NT2/D1 (cell line): Measurements from ENCODE around the gene PSMB10.
A peak's percentile ranks its signal among the peaks of the same experiment; 100 is the strongest.

Experiments
- DNase-seq: peaks from one replicate; pipeline ENCODE4 v3.0.0-alpha.2; 2011; ENCODE audit warnings: low read depth, low spot score
- H3K27me3 ChIP-seq: 2 replicates; pipeline ENCODE4 v1.6.0; 2011; ENCODE audit warnings: mild to moderate bottlenecking; ENCODE audit not compliant: insufficient read length, insufficient read depth
- H3K36me3 ChIP-seq: 2 replicates; pipeline ENCODE4 v1.6.1; 2011; ENCODE audit warnings: mild to moderate bottlenecking, low read length, mixed read lengths; ENCODE audit not compliant: insufficient read depth, insufficient read length
- H3K4me1 ChIP-seq: 2 replicates; pipeline ENCODE4 v1.5.1; 2011; ENCODE audit not compliant: insufficient read depth, insufficient read length
- H3K4me3 ChIP-seq: 2 replicates; pipeline ENCODE4 v1.5.1; 2011; ENCODE audit warnings: low read depth; ENCODE audit not compliant: insufficient read length
- H3K9ac ChIP-seq: 2 replicates; pipeline ENCODE4 v1.6.0; 2011; ENCODE audit warnings: low read depth; ENCODE audit not compliant: insufficient read length
- H3K9me3 ChIP-seq: 2 replicates; pipeline ENCODE4 v1.5.1; 2011; ENCODE audit warnings: mild to moderate bottlenecking, low read length; ENCODE audit not compliant: insufficient read depth
- SUZ12 ChIP-seq: IDR thresholded peaks from 2 replicates; pipeline ENCODE4 v1.6.1; 2011; ENCODE audit not compliant: insufficient read length, insufficient read depth; ENCODE audit errors: extremely low read depth
- YY1 ChIP-seq: IDR thresholded peaks from 2 replicates; pipeline ENCODE4 v1.6.1; 2011; ENCODE audit not compliant: insufficient read length, insufficient read depth
- ZNF274 ChIP-seq: IDR thresholded peaks from 2 replicates; pipeline ENCODE4 v1.6.1; 2011; ENCODE audit warnings: mild to moderate bottlenecking, low read depth, low read length

PSMB10 gene

GRCh38 chr16:67967183-67967957 lies 30.7 kb upstream of the PSMB10 start:
- peaks cover 50% of the 10 kb centered on the region for H3K36me3 ChIP-seq
- DNase-seq, result no peak
- H3K9me3 ChIP-seq, result no peaks in the 10 kb centered on the region
- peaks cover 23% of the 10 kb centered on the region for H3K4me1 ChIP-seq
- TF ChIP-seq SUZ12 (no peak), YY1 (no peak), ZNF274 (no peak)
- H3K9ac ChIP-seq, result peak overlapping the region; percentile 85
- H3K4me3 ChIP-seq, result peak overlapping the region; percentile 82
- H3K27me3 ChIP-seq, result no peaks in the 10 kb centered on the region

DNA sequence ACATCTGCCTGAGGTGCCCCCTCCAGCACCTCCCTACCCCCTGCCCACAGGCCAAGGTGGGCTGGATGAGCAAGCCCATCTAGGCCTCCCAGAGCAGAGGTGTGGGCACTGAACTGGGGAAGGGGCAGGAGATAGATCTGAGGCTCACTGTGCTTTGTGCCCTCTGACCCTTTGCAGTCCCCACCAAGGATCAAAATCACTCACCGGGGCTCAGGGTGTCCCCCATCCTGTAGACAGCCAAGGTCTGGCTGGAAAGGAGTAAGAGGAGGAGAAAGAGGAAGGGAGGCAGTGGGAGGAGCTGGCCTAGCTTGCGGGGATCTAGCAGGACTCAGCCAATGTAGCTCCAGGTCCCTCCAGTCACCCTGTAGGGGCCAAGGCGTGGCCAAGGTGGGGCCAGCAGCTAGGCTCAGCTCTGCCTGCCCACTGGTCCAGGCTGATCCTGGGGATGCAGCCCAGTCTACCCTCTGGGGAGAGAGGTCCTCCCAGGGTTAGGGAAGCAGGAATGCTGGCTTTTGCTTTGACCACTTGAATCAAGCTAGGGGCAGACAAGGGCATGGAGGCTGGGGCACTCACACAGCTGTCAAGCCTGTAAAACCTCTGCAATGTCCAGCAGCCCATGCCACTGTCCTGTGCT lies 30.0 kb upstream of the PSMB10 start:
- peak overlapping the region; percentile 54 for H3K9ac ChIP-seq
- TF ChIP-seq SUZ12, result no peak
- no peak for TF ChIP-seq ZNF274
- no peak for TF ChIP-seq YY1
- DNase-seq, result no peak

DNA sequence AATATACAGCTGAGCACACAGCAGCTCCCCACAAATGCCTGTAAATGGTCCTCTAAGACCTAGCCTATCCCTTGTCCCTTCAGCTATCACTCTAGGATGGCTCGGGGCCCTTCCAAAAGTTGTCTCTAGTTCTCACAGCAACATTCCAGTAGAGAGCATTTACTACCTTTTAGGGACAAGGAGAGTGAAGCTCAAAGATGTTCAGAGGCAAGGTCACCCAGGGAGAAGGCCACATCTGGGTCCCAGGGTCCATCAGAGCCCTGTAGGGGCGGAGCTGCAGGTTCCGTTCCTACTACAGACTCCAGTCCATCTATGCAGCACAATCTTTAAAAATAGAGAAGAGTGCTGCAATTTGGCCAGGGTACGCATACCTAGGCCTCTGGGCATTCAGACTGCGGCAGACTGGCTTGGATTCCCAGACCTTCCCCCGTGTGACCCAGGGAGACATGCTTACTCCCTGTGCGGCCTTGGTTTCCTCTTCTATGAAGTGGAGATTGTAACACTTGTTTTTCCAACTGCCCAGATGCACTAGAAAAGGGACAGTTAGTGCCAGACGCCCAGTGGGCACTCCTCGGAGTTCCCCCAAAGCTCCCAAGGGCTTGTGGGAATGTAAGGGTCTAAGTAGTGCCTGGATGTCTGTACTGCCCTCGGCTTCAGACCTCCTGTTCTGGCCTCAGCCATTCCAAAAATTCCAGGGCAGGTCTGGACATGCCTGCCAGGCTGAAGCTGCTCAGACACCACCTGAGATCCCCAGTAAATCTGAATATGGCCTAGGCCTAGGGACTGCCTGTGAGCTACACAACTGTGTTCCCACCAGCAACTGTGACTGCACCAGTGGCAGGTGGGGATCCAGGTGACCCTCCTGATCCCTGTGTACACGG lies 29.3 kb upstream of the PSMB10 start:
- no peaks in the 10 kb centered on the region for H3K9me3 ChIP-seq
- no peak for DNase-seq
- no peaks in the 10 kb centered on the region for H3K27me3 ChIP-seq
- TF ChIP-seq YY1, result no peak
- no peak for TF ChIP-seq SUZ12
- TF ChIP-seq ZNF274, result no peak
- peak overlapping the region; percentile 54 for H3K9ac ChIP-seq
- H3K4me1 ChIP-seq, result peaks cover 26% of the 10 kb centered on the region
- peaks cover 65% of the 10 kb centered on the region for H3K36me3 ChIP-seq
- no peak overlapping the region for H3K4me3 ChIP-seq

More for the DNA sequence above, 30.0 kb upstream of the PSMB10 start:
- H3K4me3 ChIP-seq, result peak overlapping the region; percentile 82
- H3K36me3 ChIP-seq, result peaks cover 58% of the 10 kb centered on the region
- H3K27me3 ChIP-seq, result no peaks in the 10 kb centered on the region
- peaks cover 23% of the 10 kb centered on the region for H3K4me1 ChIP-seq
- H3K9me3 ChIP-seq, result no peaks in the 10 kb centered on the region

GRCh38 chr16:67964477-67965131 lies 28.0 kb upstream of the PSMB10 start:
- TF ChIP-seq SUZ12, result no peak
- TF ChIP-seq YY1, result no peak
- TF ChIP-seq ZNF274, result no peak
- Histone ChIP-seq H3K36me3 (peaks cover 78% of the 10 kb centered on the region), H3K4me3 (no peak overlapping the region), H3K9me3 (no peaks in the 10 kb centered on the region), H3K9ac (no peak overlapping the region), H3K27me3 (no peaks in the 10 kb centered on the region), H3K4me1 (peaks cover 30% of the 10 kb centered on the region)
- no peak for DNase-seq

- Histone ChIP-seq H3K27me3 (no peaks in the 10 kb centered on the region), H3K9ac (no peak overlapping the region), H3K4me3 (no peak overlapping the region), H3K36me3 (peaks cover 86% of the 10 kb centered on the region), H3K9me3 (no peaks in the 10 kb centered on the region), H3K4me1 (peaks cover 27% of the 10 kb centered on the region)
- no peak for DNase-seq
- no peak for TF ChIP-seq SUZ12
- no peak for TF ChIP-seq YY1
- no peak for TF ChIP-seq ZNF274
These were observed 27.1 kb upstream of the PSMB10 start for GRCh38 chr16:67963662-67964321.

- H3K9ac ChIP-seq, result no peak overlapping the region
- TF ChIP-seq ZNF274 (no peak), YY1 (no peak), SUZ12 (no peak)
- H3K36me3 ChIP-seq, result peaks cover 91% of the 10 kb centered on the region
- peaks cover 26% of the 10 kb centered on the region for H3K4me1 ChIP-seq
- H3K4me3 ChIP-seq, result no peak overlapping the region
- DNase-seq, result no peak
- H3K27me3 ChIP-seq, result no peaks in the 10 kb centered on the region
- H3K9me3 ChIP-seq, result no peaks in the 10 kb centered on the region
These were observed 26.6 kb upstream of the PSMB10 start for GRCh38 chr16:67963292-67963661.

DNA sequence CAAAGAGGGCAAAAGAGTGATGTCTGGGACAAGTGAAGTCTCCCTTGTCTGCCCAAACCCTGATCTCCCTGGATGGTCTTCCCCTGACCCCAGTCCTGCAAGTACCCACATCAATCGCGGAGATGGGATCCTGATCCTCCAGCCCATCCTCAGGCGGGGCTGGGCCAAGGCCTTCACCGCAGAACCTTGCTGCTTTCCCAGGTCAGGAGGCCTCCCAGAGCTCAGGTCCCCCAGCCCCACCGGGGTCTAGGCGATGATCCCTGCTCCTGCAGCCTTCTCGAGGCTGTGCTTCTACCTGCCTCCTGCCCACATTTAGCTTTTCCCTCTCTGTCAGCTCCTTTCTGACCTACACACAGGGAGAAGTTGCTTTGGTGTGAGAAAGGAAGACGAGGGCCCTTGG lies 25.5 kb upstream of the PSMB10 start:
- H3K27me3 ChIP-seq, result no peaks in the 10 kb centered on the region
- H3K36me3 ChIP-seq, result peaks cover 98% of the 10 kb centered on the region
- H3K4me1 ChIP-seq, result peaks cover 23% of the 10 kb centered on the region
- TF ChIP-seq ZNF274, result no peak
- TF ChIP-seq YY1, result no peak
- no peak for TF ChIP-seq SUZ12
- no peak overlapping the region for H3K9ac ChIP-seq
- no peaks in the 10 kb centered on the region for H3K9me3 ChIP-seq
- H3K4me3 ChIP-seq, result no peak overlapping the region
- DNase-seq, result no peak
